GM19025 (cell line): ENCODE results near the gene IGF2BP2.
"Not testable (repeated sequence)": the region's sequence is repeated elsewhere in the genome, so short reads cannot be mapped to it uniquely, and the experiment has no call there.

Experiments
- ATAC-seq: cut with Tn5 transposase; IDR thresholded peaks from one replicate; pipeline ENCODE4 v1.9.1; 2021; ENCODE audit warnings: mild to moderate bottlenecking, low read depth, moderate library complexity; ENCODE audit not compliant: unreplicated experiment

IGF2BP2 gene

DNA sequence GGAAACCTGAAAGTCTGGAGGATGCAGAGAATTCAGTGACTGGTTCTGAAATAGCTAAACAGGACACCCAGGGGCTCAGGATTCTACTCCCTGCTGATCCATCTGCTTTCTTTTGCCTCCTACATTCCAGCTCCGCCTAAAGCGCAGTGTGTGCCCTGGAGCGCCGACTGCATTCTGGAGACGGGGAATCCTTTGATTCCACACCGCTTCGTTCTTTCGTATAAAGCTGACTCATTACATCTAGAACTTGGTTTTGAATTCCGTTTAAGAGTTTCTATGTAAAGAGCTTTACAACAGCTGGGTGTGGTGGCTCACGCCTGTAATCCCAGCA is 177.0 kb downstream of the IGF2BP2 start:
- ATAC-seq: no peak

DNA sequence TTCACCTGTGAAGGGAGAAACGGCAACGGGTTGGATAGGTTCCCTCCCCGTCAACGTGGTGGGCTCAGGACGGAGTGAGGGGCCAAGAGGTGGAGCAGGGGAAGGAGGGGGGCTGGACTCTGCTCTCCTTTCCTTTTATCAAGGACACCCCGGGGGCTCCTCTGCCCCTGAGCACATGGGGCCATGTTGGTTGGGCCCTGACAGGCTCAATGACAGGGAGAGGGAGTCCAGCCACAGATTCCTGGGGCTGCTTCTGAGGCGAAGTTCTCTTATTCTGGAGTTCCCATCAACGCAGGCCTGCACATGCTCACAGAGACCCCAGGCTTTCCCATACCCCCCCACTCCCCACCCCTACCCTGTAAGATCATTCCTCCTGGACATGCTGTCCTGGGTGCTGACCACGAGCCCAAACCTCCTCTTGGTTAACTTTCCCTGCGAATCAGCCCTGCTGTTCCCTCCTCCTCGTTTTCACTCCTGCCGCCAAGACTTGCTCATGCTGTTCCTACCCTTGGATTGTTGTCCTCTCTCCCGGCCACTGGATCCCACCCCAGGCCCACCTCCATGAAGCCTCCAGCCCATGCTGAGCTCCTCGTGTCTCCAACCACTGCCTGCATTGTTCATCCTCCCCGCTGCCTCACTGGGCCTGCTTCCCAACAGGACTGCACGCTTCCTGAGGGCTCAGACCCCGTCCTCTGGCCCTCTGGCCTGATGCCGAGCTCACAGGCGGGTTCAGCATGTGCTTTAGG is 177.5 kb downstream of the IGF2BP2 start:
- no peak for ATAC-seq

DNA sequence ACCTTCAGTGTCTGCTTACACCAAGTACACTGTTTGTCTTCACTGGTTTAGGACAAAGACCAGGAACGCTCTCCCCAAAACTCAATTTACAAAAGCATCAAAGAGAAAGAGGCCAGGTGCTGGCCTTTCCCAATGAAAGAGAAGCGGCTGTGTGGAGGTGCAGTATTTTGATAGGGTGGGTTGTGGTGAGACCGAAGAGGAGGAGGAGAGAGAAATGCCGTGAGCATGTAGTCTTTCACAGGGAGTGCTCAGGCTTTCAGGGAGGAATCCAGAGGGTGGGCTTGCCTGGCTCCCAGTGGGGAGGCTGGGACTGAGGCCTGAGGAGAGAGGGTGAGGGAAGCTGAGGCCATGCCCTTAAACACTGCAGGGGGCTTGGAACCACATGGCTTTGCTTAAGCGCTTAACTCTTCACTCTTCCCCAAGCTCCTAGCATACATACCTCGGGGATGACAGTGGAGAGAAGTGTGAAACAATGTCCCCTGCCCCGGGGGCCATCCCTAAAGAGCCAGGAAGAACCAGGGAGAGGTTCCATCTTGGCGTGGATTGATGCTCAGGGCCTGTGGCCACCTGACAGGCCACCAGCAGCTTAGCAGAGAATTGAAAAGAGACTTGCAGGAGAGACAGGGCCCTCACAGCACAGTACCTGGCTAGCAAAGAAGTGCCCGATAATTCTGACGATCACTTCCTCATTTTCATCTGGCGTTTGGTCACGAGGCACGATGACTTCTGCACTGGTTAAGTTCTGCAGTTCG is 178.3 kb downstream of the IGF2BP2 start:
- no peak for ATAC-seq

DNA sequence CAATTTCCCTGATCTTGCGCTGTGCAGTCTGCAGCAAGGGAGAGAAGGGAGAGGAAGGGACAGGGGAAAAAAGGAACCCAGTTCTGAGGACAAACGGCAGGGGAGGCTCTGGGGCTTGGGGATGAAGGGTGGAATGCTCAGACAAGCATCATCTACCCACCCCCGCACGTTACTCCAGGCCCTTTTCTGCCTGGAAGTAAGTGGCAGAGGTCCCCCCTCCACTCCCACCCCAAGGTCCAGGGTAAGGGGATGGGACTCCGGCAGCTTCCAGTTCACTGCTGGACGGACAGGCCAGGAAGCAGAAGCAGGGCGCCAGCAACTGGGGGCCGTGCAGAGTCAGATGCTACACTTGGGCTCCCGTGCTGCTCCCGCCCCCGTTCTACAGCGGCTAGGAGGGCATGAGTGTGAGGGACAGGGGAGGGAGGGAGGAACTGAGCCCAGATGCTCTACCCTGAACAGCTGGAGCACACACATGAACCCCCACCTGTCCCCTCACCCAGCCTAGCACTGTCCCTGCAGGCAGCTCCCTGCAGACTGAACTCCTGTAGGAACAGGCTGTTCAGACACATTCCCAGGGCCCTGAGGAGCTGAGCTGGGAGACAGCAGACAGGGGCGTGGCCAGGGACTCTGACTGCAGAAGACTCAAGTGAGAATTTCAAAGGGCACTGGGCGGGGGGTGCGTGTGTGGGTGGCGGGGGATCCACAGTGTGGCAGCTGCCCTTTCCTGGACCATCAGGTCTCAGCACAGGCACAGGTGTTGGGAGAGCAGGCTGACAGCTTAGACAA is 179.1 kb downstream of the IGF2BP2 start:
- no peak for ATAC-seq

DNA sequence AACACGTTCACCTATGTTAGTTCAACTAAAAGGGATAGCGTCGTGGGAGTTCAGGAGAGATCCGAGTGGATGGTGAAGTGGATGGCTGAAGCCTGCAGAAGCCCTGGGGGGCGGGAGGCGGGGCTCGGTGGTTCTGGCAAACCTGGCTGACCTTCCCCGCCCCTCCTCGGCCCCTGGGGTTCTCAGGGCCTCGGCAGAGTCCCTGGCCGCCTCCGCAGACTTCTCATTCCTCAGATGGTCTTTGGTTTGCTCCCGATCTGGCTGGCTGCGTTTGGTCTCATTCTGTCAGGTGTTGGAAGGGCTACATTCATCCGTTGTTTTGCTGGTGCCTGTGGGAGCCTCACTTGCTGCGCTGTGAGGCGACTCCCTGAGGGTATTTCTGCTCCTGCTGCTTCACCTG is 179.7 kb downstream of the IGF2BP2 start:
- ATAC-seq: not testable (repeated sequence)

DNA sequence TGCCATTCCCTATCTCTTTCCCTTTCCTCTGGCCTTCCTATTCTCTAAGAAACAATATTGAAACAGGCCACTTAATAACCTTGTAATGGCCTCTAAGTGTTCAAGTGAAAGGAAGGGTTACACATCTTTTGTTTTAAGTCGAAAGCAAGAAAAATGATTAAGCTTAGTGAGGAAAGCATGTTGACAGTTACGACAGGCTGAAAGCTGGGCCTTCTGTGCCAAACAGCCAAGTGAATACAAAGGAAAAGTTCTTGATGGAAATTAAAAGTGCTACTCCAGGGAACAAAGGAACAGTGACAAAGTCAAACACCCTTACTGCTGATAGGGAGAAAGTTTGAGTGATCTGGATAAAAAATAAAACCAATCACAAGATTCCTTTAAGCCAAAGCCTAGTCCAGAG is 184.5 kb downstream of the IGF2BP2 start:
- no peak for ATAC-seq

DNA sequence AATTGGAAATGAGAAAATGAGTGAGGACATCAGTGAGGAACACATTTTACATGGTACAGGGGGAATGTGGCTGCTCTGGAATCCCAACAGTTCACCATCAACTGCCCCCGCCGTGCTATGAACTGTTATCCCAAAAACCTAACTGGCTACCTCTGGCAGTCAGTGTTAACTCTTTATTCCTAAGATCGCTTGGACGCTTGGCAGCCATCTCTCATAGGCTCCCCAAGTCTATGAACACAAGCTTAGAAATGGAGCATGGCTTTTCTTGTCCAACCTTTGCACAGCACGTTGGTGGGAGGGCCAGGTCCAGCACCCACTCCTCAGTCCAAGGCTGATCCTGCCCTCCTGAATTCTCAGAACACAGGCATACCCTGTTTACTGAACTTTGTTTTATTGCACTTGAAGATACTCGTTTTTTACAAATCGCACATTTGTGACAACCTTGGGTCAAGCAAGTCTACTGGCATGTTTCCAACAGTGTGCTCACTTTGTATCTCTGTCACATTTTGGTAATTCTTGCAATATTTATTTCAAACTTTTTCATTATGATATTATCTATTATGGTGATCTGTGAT is 185.1 kb downstream of the IGF2BP2 start:
- ATAC-seq: no peak

DNA sequence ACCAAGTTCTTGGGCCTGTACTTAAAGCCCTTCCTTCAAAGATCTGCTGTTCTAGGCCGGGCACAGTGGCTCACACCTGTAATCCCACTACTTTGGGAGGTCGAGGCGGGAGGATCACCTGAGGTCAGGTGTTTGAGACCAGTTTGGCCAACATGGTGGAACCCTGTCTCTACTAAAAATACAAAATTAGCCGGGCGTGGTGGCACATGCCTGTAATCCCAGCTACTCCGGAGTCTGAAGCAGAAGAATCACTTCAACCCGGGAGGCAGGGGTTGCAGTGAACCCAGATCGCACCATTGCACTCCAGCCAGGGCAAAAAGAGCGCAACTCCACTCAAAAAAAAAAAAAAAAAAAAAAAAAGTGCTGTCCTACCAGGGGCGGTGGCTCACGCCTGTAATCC is 186.2 kb downstream of the IGF2BP2 start:
- not testable (repeated sequence) for ATAC-seq

DNA sequence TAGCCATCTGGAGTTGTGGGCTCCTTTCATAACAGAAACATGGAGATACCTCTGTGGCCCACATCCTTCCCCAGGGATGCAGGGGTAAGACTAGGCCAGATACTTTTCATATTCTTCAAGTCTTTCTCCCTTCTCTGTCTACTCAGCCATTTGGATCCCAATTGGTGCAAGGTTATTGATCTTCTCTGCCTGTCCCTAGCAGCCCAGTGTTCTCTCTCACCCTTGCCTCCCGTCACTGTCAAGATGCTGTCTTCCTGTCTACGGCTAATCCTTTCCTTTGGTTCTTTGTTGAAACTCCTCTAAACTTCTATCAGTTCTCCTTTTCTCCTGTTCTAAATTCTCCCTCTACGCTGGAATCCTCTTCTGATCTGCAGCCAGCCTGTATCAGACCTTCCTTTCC is 187.5 kb downstream of the IGF2BP2 start:
- no peak for ATAC-seq

DNA sequence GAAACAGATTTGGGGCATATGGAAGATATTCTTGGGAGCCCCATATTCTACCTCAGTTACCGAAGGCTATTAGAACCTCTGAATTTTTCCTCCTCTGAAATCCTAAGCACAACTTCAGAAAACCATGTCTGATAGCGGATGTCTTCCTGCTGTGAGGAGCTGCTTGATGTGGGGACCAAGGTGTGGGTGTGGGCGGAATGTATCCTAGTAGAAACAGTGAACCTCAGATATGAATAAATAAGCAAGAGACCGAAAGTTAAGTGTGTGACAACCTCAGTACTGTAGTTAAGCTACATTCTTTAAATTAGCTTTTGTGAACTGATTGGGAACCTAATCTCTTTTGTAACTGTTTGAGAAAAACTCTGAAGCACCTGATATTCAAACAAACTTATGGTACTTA is 191.8 kb downstream of the IGF2BP2 start:
- no peak for ATAC-seq

DNA sequence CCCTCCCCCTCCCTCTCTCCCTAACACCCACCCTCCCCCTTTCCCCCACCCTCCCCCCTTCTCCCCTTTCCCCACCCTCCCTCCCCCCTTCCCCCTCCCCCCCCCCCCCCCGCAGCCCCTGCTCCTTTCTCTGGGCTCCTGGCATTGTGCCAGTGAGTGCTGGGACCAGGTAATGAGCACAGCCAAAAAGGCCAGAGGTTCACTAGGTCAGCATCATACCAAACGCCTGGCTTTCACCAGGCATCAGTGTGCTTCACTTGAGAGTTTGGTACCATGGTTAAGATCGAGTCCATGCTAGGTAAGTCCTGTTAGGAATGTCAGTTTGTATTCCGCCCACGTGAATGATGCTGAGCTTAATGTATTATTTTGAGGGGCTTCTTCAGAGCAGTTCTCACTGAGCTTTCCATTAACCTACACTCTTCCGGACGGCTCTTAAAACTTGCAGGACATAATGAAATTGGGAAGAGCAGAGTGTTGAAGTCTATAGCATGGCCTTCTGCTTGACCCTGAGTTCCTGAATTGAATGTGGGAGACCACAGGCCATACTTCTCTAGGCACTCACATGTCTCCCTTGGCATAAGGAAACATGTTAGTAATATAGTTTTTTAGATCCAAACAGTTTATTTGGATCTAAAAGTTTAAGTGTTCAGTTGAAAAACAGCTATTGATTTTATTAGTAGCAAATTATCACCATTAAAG is 193.2 kb downstream of the IGF2BP2 start:
- ATAC-seq: no peak

DNA sequence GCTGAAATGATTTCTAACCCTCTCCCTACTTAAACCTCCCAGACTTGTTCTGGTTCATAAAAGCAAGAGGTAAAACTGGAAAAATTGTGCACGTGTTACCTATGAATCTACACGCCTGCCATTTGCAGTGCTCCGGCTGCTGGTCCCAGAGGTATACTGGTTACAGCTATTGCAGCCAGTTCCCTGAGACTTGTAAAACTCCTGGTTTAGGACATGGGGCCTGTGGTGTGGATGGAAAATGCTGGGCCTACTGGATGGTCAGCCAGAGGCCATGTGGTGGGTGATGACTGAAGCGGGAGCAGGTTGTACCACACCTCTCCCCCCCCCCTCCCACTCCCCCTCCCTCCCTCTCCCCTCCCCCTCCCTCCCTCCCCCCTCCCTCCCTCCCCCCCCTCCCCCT is 193.7 kb downstream of the IGF2BP2 start:
- no peak for ATAC-seq

DNA sequence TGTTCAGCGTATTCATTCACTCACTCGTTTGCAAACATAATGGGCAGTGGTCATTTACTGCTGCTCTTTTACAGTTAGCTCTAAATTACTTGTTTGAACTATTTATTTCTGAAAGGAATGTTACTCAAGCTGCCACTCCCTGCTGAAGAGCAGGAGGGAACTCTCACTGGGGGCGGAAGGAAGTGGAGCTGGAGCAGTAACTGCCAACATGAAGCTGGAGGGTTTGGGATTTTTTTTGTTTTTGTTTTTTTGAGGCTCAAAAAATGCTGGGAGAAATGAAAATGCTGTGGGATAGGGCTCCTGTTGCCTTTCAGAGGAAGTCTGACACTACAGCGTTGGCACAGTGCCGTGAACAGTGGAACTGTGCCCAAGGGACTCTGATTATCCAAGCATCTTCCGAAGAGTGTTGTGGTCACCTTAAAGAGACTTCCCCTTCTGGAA is 194.6 kb downstream of the IGF2BP2 start:
- no peak for ATAC-seq

DNA sequence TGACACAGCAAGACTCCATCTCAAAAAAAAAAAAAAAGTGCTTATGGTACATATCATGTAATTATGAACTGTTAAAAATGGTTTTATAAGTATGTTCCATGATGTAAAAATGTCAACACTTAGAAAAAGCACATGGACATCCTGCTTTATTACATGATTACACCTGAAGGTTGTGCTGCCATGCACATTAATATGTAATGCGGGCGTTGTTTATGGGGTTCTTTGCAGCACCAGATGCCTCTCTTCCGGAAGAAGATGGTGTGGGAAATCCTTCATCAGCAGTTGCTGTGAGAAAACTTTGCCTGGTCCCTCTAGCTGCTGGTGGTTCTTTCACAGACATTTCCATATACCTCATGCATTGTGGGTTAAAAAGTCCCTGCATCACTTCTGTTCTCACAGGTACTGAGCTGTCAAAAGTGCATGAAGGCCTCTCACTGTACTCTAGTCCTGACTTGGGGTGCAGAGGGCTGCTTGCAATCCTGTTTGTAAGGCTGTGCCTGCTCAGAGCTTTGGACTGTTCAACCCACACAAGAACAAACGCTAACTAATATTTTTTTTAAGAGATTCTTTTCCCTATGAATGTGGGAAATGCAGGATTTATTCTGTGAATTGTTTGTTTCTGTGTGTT is 195.2 kb downstream of the IGF2BP2 start:
- no peak for ATAC-seq

DNA sequence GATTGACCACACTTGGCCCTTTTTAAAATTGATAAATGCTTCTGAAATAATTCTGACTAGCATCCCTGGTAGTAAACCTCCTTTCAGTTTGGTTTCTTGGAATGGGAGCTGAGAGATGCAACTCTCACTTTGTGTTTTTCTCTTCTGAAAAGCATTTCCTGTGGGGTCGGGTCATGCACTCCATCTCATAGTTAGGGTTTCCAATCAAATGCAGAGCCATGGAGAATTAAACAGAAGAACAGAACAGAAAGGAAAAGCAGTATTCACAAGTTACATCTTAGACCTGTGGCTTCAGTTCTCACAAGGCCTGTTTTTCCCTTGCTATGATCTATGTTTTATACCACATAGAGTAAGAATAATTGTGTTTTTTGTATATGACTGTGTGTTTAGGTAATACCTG is 199.1 kb downstream of the IGF2BP2 start:
- ATAC-seq: no peak

DNA sequence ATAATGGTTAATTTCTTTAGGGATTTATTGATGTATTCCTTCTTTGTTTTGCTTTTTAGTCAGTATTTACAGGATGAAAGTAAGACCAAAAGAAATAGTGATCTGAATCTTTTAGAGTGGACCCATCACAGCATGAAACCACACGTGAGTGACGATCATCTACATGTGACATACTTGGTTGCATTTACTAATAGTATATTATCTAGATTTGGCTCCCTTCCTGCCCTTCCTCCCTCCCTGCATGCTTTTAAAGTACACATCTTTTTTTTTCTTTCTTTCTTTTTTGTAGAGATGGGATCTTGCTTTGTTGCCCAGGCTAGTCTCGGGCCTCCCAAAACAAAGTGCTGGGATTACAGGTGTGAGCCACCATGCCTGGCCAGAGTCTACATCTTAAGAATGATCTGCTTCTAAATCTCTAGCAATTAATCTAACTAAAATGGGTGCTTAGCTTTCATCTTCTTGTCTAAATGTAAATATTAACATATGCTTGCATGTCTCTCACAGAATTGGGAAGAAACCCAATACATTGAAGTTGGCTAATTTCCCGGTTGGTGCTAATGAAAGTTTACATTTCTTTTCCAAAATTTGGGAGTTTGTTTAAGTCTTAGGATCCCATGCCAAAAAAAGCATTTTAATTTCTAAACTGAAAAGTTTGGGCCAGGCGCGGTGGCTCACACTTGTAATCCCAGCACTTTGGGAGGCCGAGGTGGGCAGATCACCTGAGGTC is 200.7 kb downstream of the IGF2BP2 start:
- ATAC-seq: no peak

DNA sequence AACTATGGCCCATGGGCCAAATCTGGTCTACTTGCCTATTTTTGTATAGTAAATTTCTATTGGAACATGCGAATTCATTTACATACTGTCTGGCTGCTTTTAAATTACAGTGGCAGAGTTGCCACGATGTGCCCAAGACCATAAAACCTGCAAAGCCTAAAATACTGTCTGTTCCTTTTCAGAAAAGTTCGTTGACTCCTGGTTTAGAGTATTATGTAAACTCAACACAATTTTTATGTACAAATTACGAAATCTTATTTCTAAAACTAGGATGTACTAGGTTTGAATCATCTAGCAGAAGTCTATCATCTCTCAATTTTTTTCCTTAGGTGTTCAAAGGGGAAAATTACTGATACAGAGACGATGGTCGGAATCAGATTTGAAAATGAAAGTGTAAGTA is 211.8 kb downstream of the IGF2BP2 start:
- no peak for ATAC-seq

DNA sequence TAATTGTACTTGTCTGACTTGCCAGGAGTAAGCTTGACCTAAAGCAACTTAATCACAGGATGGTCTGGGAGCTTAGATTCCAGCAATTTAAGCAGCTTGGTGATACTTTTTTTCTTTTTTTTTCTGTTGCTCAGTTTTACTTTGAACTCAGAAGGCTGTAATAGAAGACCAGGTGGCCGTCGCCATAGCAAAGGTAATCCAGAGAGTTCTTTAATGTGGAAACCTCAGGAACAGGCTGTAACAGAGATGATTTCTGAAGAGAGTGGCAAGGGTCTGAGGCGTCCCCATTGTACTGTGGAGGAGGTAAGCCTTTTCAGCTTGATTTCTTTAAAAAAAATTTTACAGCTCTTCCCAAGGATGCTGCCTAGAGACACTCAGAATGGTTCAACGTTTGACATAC is 218.6 kb downstream of the IGF2BP2 start:
- ATAC-seq: no peak

DNA sequence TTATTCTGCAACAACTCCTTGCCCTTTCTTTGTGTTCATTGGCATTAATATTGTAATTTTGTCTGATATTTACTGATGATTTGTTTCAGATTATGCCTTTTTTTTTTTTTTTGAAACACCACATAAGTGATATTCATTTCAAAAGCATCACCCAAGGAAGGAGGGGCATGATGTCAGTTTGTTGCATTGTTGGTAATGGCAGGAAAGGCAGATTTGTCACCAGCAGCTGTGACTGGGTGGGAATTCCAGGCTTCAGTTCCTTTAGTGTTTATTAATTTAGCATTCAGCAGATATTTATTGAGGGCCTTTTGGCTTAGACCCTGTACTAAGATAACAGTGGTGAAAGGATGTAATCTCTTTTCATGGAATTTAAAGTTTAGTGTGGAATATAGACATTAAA is 219.3 kb downstream of the IGF2BP2 start:
- ATAC-seq: no peak
